Measurements from ENCODE around the gene MAP2K5.

Gene MAP2K5

GRCh38 chr15:67731112-67731721 is 188.7 kb downstream of the MAP2K5 start:
- no peak for DNase-seq

DNA sequence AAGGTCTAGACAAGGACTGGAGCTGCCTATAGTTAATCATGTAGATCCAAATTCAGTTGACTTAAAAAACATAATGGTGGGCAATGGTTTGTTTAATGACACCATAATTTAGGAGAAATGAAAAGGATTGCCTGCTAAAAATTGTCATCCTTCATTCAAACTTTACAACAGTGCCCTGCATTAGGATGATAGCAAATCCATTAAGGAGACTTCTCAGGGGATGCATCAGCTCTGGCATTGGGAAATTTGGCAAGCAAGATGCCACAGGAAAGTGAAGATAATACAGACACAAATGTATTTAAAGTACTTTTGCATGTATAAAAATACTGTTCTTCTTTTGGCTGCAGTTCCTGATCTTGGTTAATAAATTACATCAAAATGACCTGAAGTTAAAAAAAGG is 189.7 kb downstream of the MAP2K5 start:
- no peak for DNase-seq

DNA sequence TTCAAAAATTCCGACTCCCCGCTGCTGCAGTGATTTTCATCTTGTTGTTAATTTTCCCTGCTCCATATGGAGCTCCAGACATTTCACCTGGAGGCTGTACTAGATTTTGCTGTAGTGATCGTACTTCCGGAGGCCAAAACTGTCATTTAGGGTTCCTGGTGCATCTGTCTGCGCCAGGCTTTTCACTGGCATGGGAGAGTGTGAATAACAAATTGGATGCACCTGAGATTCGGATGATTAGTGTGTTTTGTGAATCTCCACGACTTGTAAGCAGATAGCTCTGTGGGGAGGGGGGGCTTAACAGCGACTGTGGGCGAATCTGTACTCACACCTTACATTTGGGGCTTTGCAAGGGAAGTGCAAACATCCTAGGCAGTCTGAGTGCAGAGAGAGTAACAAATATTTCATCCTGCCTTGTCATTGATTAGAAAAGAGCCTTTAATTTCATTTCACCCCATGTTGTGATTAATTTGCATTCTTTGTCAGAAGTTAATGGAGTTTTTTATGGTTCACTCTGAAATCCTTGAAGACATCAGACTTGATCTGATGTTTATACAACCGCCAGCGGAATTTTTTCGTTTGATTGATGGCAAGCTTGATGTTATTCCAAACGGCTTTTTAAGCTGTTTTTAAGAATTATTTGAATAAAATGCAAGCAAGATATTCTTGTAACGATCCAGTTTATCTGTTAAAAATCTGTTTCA is 190.3 kb downstream of the MAP2K5 start:
- DNase-seq, result no peak

DNA sequence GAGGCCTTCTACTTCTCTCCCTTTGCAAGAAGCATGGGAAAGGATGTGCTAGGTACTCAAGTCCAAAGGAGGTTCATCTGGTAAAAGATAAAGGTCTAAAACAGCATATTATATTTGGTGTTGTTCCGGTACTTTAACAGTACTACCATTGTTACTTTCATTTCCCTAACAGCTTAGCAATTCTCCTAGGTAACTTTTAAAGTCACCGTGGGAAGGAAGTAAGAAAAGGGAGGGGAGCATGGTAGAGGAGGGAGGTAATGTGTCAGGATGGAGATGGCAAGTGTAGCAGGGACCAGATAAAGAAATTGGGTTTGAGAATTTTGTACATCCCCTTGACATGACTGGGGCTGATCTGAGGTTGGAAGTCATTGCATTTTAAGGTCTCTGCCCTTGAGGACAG is 193.4 kb downstream of the MAP2K5 start:
- no peak for DNase-seq

DNA sequence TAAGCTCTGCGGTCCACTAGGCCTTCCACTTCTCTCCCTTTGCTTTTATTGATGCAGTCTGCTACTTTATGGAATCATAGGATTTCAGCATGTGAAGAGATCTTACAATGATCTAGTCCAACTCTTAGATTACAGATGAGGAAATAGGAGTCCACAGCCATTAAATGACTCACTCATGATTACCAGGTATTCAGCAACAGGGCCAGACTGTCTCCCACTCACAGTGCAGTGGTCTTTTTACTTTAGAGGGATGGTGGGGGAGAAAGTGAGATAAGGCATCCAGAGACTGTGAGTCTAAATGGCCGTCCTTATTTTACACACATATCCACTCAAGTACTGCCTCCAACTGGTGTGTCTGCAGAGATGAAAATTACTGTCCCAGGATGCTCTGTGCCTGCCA is 194.3 kb downstream of the MAP2K5 start:
- no peak for DNase-seq

DNA sequence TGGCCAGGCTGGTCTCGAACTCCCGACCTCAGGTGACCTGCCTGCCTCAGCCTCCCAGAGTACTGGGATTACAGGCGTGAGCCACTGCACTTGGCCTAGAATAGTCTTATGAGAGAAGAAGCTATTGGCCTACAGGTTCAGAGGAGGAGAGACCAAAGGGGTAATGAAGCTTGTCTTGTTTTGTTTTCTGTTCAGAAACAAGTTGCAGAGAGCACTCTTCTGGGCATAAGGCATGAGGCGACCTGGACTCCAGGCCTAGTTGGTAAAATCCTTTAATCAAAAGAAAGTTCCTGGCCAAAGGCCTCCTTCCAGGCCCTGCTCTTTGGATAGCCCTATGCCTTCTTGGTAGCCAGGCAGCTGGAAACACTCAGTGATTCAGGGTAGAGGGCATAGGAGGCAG is 195.6 kb downstream of the MAP2K5 start:
- DNase-seq, result no peak

- DNase-seq, result no peak
Observed at GRCh38 chr15:67740405-67740804, 197.9 kb downstream of the MAP2K5 start.

- no peak for DNase-seq
Observed at GRCh38 chr15:67741308-67741707, 198.8 kb downstream of the MAP2K5 start.

GRCh38 chr15:67743558-67743957 is 201.1 kb downstream of the MAP2K5 start:
- DNase-seq, result no peak

DNA sequence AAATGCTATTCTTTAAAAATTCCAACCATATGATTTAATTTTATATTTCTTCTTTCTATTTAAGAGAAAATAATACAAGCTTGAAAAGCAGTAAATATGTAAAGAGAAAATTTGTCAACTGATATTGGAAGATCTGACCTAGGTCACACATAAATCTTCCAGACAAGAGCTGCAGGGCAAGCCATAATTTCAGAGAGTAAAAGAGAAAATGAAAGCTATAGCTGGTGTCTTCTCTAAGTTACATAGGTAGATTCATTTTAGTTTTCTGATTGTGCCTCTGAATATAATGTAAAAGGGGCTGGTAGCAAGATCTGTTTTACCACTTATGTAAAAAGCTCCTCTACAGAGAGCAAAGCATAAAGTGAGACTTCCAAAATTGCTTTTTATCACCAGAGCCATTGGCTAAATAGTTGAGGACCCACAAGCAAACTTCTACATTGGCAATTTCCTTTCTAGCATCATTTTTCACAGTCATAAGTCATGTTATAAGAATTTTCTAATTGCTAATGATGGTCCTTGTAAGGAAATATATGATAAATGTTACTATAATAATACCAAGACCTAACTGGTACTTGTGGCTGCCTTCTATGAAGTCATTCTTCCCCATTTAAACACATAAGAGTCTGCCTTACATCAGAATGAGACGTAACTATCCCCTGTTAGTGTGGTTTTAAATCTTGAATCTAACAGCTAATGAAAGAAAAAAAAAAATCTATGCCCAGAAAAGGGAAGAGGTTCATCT is 202.0 kb downstream of the MAP2K5 start:
- DNase-seq, result no peak

DNA sequence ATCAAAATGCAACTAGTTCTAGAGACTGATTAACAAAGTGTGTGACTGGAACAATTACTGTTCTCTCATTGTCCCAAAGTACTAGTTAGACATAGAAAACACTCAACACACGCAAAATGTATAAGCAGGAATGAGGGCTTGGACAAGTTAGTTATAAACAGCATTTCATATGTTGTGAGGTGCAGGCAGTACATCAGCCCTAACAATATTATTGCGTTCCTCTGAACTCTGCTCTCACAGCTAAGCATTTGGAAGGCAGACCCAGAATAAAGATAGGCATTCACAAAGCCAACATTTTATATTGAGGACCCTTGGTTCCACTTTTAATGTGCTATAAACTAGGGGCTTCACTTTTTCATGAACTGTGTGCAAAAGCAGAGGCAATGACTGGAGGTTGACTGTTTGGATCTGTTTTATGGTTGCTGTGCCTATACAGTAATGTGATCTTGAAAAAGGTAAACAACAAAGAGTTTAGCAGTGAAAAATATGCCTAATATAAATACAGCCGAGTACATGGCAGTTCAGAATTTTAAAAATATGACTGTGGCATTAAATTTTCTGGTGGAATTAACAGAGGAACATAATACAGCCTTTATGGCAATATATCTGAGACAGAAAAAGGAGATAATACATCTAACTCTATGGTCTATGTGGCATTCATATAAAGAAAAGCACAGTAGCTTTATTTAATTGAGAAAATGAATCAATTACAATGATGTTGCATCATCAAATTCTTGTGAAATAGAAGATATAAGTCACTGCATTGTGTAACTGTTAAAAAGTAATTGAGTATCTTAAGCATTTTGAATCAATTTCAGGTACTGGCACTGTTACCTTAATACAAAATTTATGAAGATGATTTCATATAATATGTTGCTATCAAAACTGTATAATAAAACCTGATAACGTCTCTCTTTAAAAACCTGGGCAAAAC is 202.8 kb downstream of the MAP2K5 start:
- no peak for DNase-seq

DNA sequence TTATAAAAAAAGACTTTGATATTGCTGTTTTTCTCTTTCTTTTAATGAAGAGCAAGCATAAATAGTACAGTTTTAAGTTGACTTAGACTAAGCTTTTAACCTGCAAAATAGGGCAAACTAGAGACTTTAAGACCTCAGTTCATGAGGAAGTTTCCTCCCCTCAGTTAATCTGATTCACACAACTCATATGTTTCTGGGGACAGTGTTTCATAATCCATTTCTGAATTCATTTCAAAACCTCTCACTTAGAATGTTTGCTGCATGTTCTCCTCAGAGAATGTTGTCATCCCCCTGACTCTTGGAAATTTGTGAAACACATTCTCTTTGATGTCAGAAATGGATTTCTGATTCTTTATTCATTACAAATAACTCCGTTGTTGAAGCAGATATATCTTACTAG is 203.5 kb downstream of the MAP2K5 start:
- DNase-seq, result no peak

DNA sequence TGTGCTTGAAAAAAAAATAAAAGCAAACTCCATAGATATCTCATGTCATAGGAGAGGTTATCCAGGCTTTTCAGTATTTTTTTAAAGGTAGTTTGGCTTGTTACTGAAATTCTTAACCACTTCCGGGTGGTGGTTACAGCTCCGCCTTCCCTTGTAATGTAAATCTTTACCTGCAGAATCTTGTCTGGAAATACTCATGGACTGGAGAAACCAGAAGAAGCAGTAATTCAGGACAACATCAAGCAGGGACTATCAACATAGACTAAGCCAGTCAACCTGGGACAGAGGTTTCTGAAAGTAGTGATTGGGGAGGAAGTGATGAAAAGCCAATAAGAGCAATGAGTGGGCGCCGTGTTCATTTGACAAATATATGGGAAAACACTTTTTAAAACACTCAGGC is 203.9 kb downstream of the MAP2K5 start:
- DNase-seq, result no peak

DNA sequence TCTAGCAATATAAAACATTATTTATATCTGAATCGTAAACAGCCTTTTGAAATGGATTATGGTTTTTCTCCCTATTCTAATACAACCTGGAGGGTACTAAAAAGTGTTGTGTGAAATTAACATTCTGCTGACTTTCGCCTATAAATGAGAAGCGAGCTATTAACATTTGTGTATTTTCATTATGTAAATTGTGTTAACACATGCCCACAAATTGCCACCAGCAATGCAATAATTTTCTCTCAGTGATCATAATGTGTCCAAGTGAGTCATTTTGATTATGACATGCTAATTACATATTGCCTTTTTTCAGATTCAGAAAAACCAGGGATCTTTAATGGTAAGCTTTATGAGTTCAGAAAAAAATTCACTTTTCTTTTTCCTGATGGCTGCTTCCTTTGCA is 205.4 kb downstream of the MAP2K5 start:
- DNase-seq, result no peak

- no peak for DNase-seq
Observed at GRCh38 chr15:67750371-67750770, 207.9 kb downstream of the MAP2K5 start.

- DNase-seq, result no peak
Observed at GRCh38 chr15:67753891-67754290, 211.4 kb downstream of the MAP2K5 start.

DNA sequence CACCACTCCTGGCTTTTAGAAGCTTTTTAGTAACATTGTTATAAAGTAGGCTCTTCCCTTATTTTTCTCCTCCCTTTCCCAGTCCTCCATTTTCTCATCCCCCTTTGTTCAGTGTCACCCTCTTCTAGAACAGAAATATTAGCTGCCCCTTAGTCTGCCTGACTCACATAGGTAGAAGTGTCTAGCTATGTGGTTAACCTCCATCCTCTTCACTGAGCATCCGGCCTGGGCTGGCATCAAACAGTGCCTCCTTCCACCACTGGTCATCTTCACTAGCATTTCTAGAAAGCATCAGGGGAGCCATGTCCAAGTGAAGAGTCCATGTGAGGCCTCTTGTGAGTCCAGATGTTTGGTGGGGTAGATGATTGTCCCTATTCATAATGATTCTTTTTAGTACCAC is 212.8 kb downstream of the MAP2K5 start:
- DNase-seq, result no peak

GRCh38 chr15:67755936-67756335 is 213.4 kb downstream of the MAP2K5 start:
- DNase-seq, result no peak

- no peak for DNase-seq
Observed at GRCh38 chr15:67758619-67759300, 216.3 kb downstream of the MAP2K5 start.

DNA sequence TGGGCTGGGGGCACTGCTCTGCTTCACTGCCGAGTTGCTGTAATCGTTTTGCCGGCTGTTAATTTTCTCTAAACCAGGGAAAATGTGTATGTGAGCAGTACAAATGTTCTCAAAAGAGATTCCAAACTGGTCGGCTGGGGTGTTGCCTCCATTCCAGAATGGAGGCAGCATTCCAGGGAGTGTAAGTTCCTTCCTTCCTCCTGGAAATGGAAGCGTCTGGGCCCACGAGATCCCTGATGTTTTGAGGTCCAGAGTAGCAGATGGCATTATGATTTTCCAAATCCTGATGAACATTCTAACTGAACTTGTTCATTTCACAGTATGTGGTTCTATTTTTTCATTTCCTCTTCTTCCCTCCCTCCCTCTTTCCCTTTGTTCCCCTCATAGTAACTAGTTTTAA is 218.4 kb downstream of the MAP2K5 start:
- DNase-seq, result no peak

DNA sequence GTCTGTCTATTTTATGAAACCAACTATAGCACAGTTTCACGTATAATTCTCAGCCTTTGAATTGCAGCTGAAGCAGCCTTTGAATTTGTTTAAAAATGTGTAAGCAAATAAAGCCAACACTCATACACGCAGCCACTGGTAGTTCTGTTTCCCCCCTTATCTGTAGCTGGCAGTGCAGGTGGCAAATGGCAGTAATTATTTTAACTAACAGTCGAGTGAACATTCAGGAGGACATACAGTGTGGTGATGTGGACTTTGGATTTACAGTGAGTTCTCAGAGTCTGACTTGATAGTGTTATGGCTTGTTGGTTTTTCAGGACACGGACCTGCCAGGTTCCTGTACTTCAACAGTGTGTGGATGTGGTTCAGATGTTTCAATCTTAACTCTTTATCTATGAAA is 218.8 kb downstream of the MAP2K5 start:
- no peak for DNase-seq

GRCh38 chr15:67762610-67763368 is 220.3 kb downstream of the MAP2K5 start:
- DNase-seq, result no peak

All from NCI-H2107 (cell line).